Choroid plexus epithelial cell (primary cell): ENCODE measurements around the gene MAGEB1.
A peak's percentile ranks its signal among the peaks of the same experiment; 100 is the strongest.

Source experiments
- DNase-seq: peaks from one replicate; pipeline ENCODE4 v3.0.0-alpha.2; 2010; ENCODE audit warnings: low read depth
- H3K4me3 ChIP-seq: 2 replicates; pipeline ENCODE4 v1.5.1; 2011; ENCODE audit warnings: low read depth, mild to moderate bottlenecking, control low read depth, low read length, moderate library complexity
- CTCF ChIP-seq: conservative IDR thresholded peaks from 2 replicates; pipeline ENCODE4 v1.5.1; 2011; ENCODE audit warnings: low read depth, mild to moderate bottlenecking, control low read depth, inconsistent platforms, low read length, moderate library complexity

The MAGEB1 gene

GRCh38 chrX:30246769-30247489 is at the start of gene MAGEB1:
Gene MAGEB1 (plus strand): TSS chrX:30247146. CDS start chrX:30250494, 3,348 bp downstream.
- DNase-seq: no peak
- TF ChIP-seq CTCF: no peak
- no peak within 1 kb of the TSS for H3K4me3 ChIP-seq

GRCh38 chrX:30212172-30212571 is 34.8 kb upstream of the MAGEB1 start:
- H3K4me3 ChIP-seq: no peak overlapping the region
- no peak for DNase-seq
- peak; percentile 21 for TF ChIP-seq CTCF

- no peak for TF ChIP-seq CTCF
- H3K4me3 ChIP-seq: no peak within 1 kb of the TSS
- no peak for DNase-seq
Measured at GRCh38 chrX:30215357-30215843, 31.5 kb upstream of the MAGEB1 start, which contains the start of gene MAGEB2. Gene MAGEB2 (plus strand): TSS chrX:30215563. CDS start chrX:30218581, 3,018 bp downstream.

GRCh38 chrX:30217465-30217864 is 29.5 kb upstream of the MAGEB1 start:
- DNase-seq: no peak
- no peak for TF ChIP-seq CTCF
- H3K4me3 ChIP-seq: no peak overlapping the region

- no peak for TF ChIP-seq CTCF
- no peak for DNase-seq
- no peak overlapping the region for H3K4me3 ChIP-seq
Measured at GRCh38 chrX:30219372-30219771, 27.6 kb upstream of the MAGEB1 start.

- no peak for DNase-seq
- no peak for TF ChIP-seq CTCF
- no peak overlapping the region for H3K4me3 ChIP-seq
Measured at GRCh38 chrX:30220661-30221060, 26.3 kb upstream of the MAGEB1 start.

- TF ChIP-seq CTCF: no peak
- no peak for DNase-seq
- no peak overlapping the region for H3K4me3 ChIP-seq
Measured at GRCh38 chrX:30224536-30224935, 22.4 kb upstream of the MAGEB1 start.
